Testis (tissue), 5 donors: Measurements from ENCODE around the gene PTGDS. TPM values are rescaled to one million over a fixed set of nuclear protein-coding genes. Genes with fewer than 3 reads are reported as not detected.

Source experiments
- DNase-seq: peaks from one replicate; pipeline ENCODE4 v3.0.0-alpha.2; 2019
- H3K27ac ChIP-seq, 2 donors: fragments of 200-600 bp; sonication (generic); one replicate each; pipeline ENCODE4 v1.5.1; 2019
- H3K27me3 ChIP-seq: fragments of 200-600 bp; sonication (generic); one replicate; pipeline ENCODE4 v1.5.1; 2019
- H3K36me3 ChIP-seq: fragments of 200-600 bp; sonication (generic); one replicate; pipeline ENCODE4 v1.5.1; 2017; ENCODE audit warnings: low read depth; ENCODE audit errors: missing control alignments
- H3K4me1 ChIP-seq: fragments of 200-600 bp; sonication (generic); one replicate; pipeline ENCODE4 v1.5.1; 2019
- H3K4me3 ChIP-seq, 2 donors: fragments of 200-600 bp; sonication (generic); one replicate each; pipeline ENCODE4 v1.5.1; 2017 to 2019
- H3K9me3 ChIP-seq: fragments of 200-600 bp; sonication (generic); one replicate; pipeline ENCODE4 v1.5.1; 2017
- CTCF ChIP-seq, 3 experiments: fragments of 450-650 bp in 2 of 3; fragments of 200-600 bp in 1 of 3; sonication (generic) in 1 of 3; IDR thresholded peaks; one replicate each; pipeline ENCODE4 v1.5.1; 2016 to 2019; ENCODE audit warnings: antibody characterized with exemption in 3 of 3, mild to moderate bottlenecking in 2 of 3, moderate library complexity in 1 of 3
- POLR2A ChIP-seq: fragments of 450-650 bp; IDR thresholded peaks from one replicate; pipeline ENCODE4 v1.6.1; 2017; ENCODE audit warnings: antibody characterized with exemption, mild to moderate bottlenecking, moderate library complexity
- WGBS, 2 donors: methylation state at CpG; one replicate each; pipeline ENCODE4 v1.1.5; 2018; 5-methylcytosine and 5-hydroxymethylcytosine counted together
- intact Hi-C: fragments of 100-400 bp; cut with DNase I; formaldehyde crosslinking; loops from one replicate; pipeline ENCODE4 v1.15.1; 2023; ENCODE audit warnings: low total_unique reads
- long read RNA-seq, 2 donors: transcript quantifications; one replicate each; lab custom pipeline, GENCODE V29; 2026
- polyA plus RNA-seq: library from polyadenylated mRNA; stranded (reverse); fragments of 350-450 nt; fragmentation: Illumina TruSeq; extraction: RNeasy Lipid Tissue Mini Kit (QIAGEN cat#74804); gene quantifications from one replicate; pipeline ENCODE4 v1.2.3, GENCODE V29; 2014; ENCODE audit warnings: low read depth, low replicate concordance; ENCODE audit not compliant: insufficient read depth
- total RNA-seq, 2 donors: library from RNA; depleted of rRNA; stranded (reverse); fragments of >200 nt; gene quantifications; one replicate each; pipeline ENCODE4 v1.2.3, GENCODE V29; 2016

The PTGDS gene
- total RNA-seq: 1,000 to 10,000 TPM; 5,554 to 5,948 TPM
- 4,976 TPM for polyA plus RNA-seq
- long read RNA-seq, donor 1, transcript PTGDS-202 (7 exons, 807 nt): major isoform, 68 of 76 reads
- long read RNA-seq, donor 1, partial matches to known transcripts: 0 of 76 reads
- long read RNA-seq, donor 1, other reads (novel, unspliced or antisense): 5 of 76 reads
- long read RNA-seq, donor 2, transcript PTGDS-202 (7 exons, 807 nt): major isoform, 27 of 29 reads
- long read RNA-seq, donor 2, partial matches to known transcripts: 0 of 29 reads
- long read RNA-seq, donor 2, other reads (novel, unspliced or antisense): 0 of 29 reads

- peak; percentile 94 for DNase-seq
- Histone ChIP-seq H3K4me1 (peaks cover 63% of the 10 kb centered on the region), H3K27ac (peak within 1 kb of the TSS; percentile 84 to 92), H3K9me3 (no peaks in the 10 kb centered on the region), H3K27me3 (no peaks in the 10 kb centered on the region), H3K36me3 (no peaks in the 10 kb centered on the region), H3K4me3 (peak within 1 kb of the TSS; percentile 80 to 85)
- intact Hi-C loops: no loop called here
- 54% methylated on average over 10 of the region's 10 CpGs; no CpG with 5 or more reads in 1 of the 2 donors for WGBS, 2 donors
- TF ChIP-seq POLR2A (peak; percentile 46), CTCF (IDR thresholded peaks at IDR 0.05) (peak in 1 of 3 experiments; percentile 18)
Measured at GRCh38 chr9:136977223-136977622, at the start of gene PTGDS. TSS of gene PTGDS (plus strand) at chr9:136977504. CDS start at chr9:136977579, 75 bp downstream.

GRCh38 chr9:136928591-136928990, 48.7 kb upstream of the PTGDS start:
- intact Hi-C loops: no loop called here
- WGBS, 2 donors: 71 to 81% methylated on average over 7 to 9 of the region's 9 CpGs
- TF ChIP-seq CTCF (IDR thresholded peaks at IDR 0.05): no peak
- TF ChIP-seq POLR2A: no peak
- H3K36me3 ChIP-seq: no peaks in the 10 kb centered on the region
- no peaks in the 10 kb centered on the region for H3K4me1 ChIP-seq
- H3K9me3 ChIP-seq: no peaks in the 10 kb centered on the region
- H3K27ac ChIP-seq: no peak overlapping the region
- no peak overlapping the region for H3K4me3 ChIP-seq
- no peaks in the 10 kb centered on the region for H3K27me3 ChIP-seq
- DNase-seq: no peak

GRCh38 chr9:136930014-136930413, 47.3 kb upstream of the PTGDS start:
- WGBS, 2 donors: 96 to 97% methylated on average over 4 of the region's 4 CpGs
- intact Hi-C loops: no loop called here
- no peak for DNase-seq
- Histone ChIP-seq H3K4me3 (no peak overlapping the region), H3K9me3 (no peaks in the 10 kb centered on the region), H3K27me3 (no peaks in the 10 kb centered on the region), H3K4me1 (no peaks in the 10 kb centered on the region), H3K36me3 (no peaks in the 10 kb centered on the region), H3K27ac (no peak overlapping the region)
- no peak for TF ChIP-seq CTCF (IDR thresholded peaks at IDR 0.05)
- TF ChIP-seq POLR2A: no peak

- TF ChIP-seq POLR2A (no peak), CTCF (IDR thresholded peaks at IDR 0.05) (no peak)
- Histone ChIP-seq H3K4me1 (no peaks in the 10 kb centered on the region), H3K4me3 (no peak overlapping the region), H3K27ac (no peak overlapping the region), H3K9me3 (no peaks in the 10 kb centered on the region), H3K36me3 (no peaks in the 10 kb centered on the region), H3K27me3 (no peaks in the 10 kb centered on the region)
- intact Hi-C loops: no loop called here
- 96 to 100% methylated on average over 2 of the region's 2 CpGs for WGBS, 2 donors
- no peak for DNase-seq
Measured at GRCh38 chr9:136931611-136932130, 45.6 kb upstream of the PTGDS start.
